Nephron progenitor cell (in vitro differentiated cells): ENCODE results near the gene ZEB2.

Experiments
- DNase-seq: peaks from one replicate; pipeline ENCODE4 v3.0.0; 2021
- H3K27ac Mint-ChIP-seq: 2 replicates; pipeline ENCODE4 v1.8.0; 2021; ENCODE audit warnings: mild to moderate bottlenecking, moderate library complexity, mixed read lengths
- H3K27me3 Mint-ChIP-seq: 2 replicates; pipeline ENCODE4 v1.8.0; 2021; ENCODE audit warnings: mild to moderate bottlenecking, low read depth, mixed read lengths; ENCODE audit not compliant: poor library complexity
- H3K36me3 Mint-ChIP-seq: 2 replicates; pipeline ENCODE4 v1.8.0; 2021; ENCODE audit warnings: low read depth, mixed read lengths
- H3K4me1 Mint-ChIP-seq: 2 replicates; pipeline ENCODE4 v1.8.0; 2021; ENCODE audit warnings: mixed read lengths
- H3K4me3 Mint-ChIP-seq: 2 replicates; pipeline ENCODE4 v1.8.0; 2021; ENCODE audit warnings: mild to moderate bottlenecking, moderate library complexity, mixed read lengths
- H3K9me3 Mint-ChIP-seq: 2 replicates; pipeline ENCODE4 v1.8.0; 2021; ENCODE audit warnings: mild to moderate bottlenecking, moderate library complexity, mixed read lengths
- TF ChIP-seq, protein P1 (sequence below): fragments of 200-600 bp; sonication (generic); IDR thresholded peaks from 2 replicates; pipeline ENCODE4 v1.5.0; 2021; ENCODE audit warnings: antibody characterized with exemption

Gene ZEB2

DNA sequence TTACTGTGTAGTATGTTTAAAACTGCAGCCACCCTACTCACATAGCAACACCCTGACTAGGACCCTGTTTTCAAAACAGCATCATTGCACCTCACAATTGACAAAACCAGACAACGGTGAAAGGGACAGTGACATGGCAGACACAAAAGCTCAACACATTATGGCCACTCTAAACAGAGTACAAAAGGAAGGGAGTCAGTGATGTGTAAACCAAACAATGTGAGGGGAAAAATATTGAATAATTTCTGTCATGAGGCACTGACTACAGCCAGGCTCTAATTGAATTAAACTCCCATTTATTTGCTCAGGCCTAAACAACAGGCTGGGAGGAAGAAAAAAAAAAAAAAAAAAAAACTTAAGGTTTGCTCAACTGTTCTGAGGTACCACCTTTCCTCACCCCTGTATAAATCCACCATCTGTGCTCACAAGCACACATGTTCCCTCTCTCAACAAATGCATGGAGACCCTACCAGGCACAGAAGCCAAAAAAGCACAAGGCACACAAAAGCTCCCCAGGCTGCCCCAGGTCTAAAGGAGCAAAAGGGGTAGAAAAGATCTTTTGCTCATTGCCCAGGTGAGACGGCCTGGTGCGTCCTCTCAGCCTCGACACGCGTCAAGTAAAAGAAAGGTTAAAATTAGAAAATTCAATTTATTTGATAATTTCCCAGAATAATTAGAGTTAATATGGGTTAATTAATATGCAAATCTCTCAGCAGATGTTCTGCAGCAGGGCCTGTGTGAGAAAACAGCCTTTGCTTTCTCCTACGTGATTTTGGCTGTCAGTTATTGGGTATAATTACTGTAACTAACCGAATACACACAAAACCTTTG lies 80.9 kb downstream of the ZEB2 start:
- TF ChIP-seq, protein P1, sequence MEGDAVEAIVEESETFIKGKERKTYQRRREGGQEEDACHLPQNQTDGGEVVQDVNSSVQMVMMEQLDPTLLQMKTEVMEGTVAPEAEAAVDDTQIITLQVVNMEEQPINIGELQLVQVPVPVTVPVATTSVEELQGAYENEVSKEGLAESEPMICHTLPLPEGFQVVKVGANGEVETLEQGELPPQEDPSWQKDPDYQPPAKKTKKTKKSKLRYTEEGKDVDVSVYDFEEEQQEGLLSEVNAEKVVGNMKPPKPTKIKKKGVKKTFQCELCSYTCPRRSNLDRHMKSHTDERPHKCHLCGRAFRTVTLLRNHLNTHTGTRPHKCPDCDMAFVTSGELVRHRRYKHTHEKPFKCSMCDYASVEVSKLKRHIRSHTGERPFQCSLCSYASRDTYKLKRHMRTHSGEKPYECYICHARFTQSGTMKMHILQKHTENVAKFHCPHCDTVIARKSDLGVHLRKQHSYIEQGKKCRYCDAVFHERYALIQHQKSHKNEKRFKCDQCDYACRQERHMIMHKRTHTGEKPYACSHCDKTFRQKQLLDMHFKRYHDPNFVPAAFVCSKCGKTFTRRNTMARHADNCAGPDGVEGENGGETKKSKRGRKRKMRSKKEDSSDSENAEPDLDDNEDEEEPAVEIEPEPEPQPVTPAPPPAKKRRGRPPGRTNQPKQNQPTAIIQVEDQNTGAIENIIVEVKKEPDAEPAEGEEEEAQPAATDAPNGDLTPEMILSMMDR = no peak
- Mint-ChIP-seq H3K36me3 (peaks cover 43% of the 10 kb centered on the region), H3K4me3 (no peak overlapping the region)

DNA sequence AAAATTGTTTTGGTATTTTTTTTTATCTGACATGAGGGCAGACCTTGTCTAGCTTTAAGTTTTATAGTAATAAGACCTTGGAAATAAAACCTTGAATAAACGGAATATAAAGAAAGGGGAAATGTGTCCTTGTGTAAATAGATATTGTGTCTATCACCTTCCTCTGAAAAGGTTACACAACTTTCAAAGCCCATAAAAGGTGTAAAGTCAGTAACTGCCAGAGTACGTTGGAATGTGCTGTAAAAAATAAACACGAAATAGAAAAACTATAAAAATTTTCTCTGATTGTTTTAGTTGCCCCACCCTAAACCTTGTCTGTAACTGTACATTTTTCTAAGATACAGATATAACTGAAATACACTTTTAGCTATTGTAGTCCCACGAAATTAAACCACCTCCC lies 82.3 kb downstream of the ZEB2 start:
- DNase-seq = no peak
- H3K4me1 Mint-ChIP-seq = peaks cover 49% of the 10 kb centered on the region
- no peak overlapping the region for H3K4me3 Mint-ChIP-seq
- peaks cover 43% of the 10 kb centered on the region for H3K36me3 Mint-ChIP-seq
- H3K27ac Mint-ChIP-seq = no peak overlapping the region
- TF ChIP-seq, protein P1 = no peak
- H3K9me3 Mint-ChIP-seq = no peaks in the 10 kb centered on the region
- H3K27me3 Mint-ChIP-seq = no peaks in the 10 kb centered on the region

More for the DNA sequence above, 80.9 kb downstream of the ZEB2 start:
- no peaks in the 10 kb centered on the region for H3K27me3 Mint-ChIP-seq
- H3K4me1 Mint-ChIP-seq = peaks cover 57% of the 10 kb centered on the region
- peak overlapping the region; percentile 84 for H3K27ac Mint-ChIP-seq
- DNase-seq = no peak
- H3K9me3 Mint-ChIP-seq = no peaks in the 10 kb centered on the region

DNA sequence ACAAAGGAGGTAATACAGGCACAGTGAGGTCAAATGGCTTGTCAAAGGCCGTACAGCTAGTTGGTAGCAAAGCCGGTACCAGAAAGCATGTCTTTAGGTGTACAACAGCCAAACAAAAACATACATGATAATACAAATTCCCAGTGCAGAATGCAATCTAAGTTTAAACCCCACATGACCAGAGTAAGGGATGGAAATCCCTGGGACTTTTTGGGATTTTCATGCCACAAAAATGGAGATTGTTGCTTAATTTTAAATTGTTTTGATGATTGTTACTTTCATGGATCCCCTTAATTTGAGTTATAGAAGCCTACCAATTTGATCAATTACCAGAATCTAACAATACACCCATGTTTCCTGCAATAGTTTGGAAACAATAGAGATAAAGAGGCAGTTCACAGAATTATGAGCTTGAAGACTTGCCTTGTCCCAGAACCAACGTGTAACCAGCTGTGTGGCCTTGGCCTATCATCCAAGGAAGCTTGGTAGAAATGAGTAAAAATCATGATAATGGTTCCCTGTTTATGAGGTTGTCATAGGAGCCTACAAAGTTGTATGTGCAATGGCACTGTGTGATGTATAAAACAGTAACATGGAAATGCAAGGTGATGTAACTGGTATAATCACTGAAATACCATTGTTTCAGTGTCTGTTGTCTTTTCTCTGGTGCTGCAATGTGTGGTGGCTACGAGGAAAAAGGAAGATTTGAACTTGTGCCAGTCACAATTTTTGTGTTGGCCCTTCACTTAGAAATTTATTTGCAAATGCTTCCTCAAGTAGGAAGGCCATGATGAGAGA lies 85.3 kb downstream of the ZEB2 start:
- H3K27ac Mint-ChIP-seq = no peak overlapping the region
- TF ChIP-seq, protein P1 = no peak
- peaks cover 43% of the 10 kb centered on the region for H3K36me3 Mint-ChIP-seq
- no peaks in the 10 kb centered on the region for H3K9me3 Mint-ChIP-seq
- H3K27me3 Mint-ChIP-seq = no peaks in the 10 kb centered on the region
- H3K4me3 Mint-ChIP-seq = no peak overlapping the region
- no peak for DNase-seq
- peaks cover 20% of the 10 kb centered on the region for H3K4me1 Mint-ChIP-seq

DNA sequence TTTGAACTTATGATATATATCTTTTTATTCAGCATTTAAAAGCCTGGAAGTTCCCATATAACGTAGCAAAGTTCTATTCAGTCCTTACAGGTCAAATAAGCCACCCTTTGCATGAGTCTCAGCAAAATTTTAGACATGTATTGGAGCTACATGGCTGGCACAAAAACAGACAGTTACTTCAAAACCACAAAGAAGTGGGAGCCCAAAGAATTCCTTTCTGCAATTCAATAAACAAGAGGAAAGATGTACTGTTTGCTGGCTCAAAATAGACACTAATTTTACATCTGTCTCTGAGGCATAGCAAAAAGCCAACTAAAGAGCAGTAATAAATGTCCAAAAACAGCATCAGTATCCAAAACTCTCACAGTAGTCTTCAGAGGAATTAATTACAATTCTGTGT lies 87.0 kb downstream of the ZEB2 start:
- Mint-ChIP-seq H3K4me3 (no peak overlapping the region), H3K9me3 (no peaks in the 10 kb centered on the region), H3K4me1 (peaks cover 13% of the 10 kb centered on the region), H3K27me3 (no peaks in the 10 kb centered on the region), H3K27ac (no peak overlapping the region), H3K36me3 (peaks cover 45% of the 10 kb centered on the region)
- DNase-seq = no peak
- TF ChIP-seq, protein P1 = no peak

DNA sequence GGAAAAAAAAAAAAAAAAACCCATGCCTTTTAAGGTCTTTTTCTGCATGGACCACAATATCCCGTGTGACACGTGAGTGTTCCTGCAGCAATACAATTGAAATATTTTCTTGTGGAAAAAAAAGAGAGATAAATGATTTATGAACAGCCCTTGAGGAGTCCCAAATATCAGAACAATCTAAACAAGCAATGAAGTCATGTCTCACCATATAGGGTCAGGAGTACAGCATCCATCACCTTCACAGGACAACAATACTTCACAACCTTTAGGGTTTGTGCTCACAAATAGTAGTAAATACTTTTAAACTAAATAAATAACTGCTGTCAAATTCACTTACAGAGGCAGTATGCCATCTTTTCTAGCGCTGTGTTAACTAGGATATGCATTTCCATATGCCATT lies 87.9 kb downstream of the ZEB2 start:
- H3K36me3 Mint-ChIP-seq = peaks cover 39% of the 10 kb centered on the region
- no peaks in the 10 kb centered on the region for H3K9me3 Mint-ChIP-seq
- peaks cover 16% of the 10 kb centered on the region for H3K4me1 Mint-ChIP-seq
- no peak overlapping the region for H3K4me3 Mint-ChIP-seq
- DNase-seq = no peak
- H3K27ac Mint-ChIP-seq = no peak overlapping the region
- no peaks in the 10 kb centered on the region for H3K27me3 Mint-ChIP-seq
- TF ChIP-seq, protein P1 = no peak
